Measurements from ENCODE around the gene AKT2. TPM values are rescaled to one million over a fixed set of nuclear protein-coding genes. Genes with fewer than 3 reads are reported as not detected.

AKT2 gene
- total RNA-seq, 1 experiment from 2014 or later = 150 TPM

- Histone ChIP-seq H3T11ph (ENCODE audit: low read length) (no peak overlapping the region), H3K56ac (ENCODE audit: insufficient read length, low read depth, low read length) (no peak overlapping the region), H4K91ac (ENCODE audit: insufficient read length, low read depth, low read length) (no peak overlapping the region)
These were observed 49.7 kb downstream of the AKT2 start for GRCh38 chr19:40235238-40236025.

More at GRCh38 chr19:40235238-40236025, 49.7 kb downstream of the AKT2 start:
- H3K18ac ChIP-seq (ENCODE audit: insufficient read length, low read depth, low read length) = no peak overlapping the region
- H2AFZ ChIP-seq (ENCODE audit: low read length) = no peak overlapping the region
- no peak overlapping the region for H4K8ac ChIP-seq (replicated peaks; ENCODE audit: insufficient read length, low read depth, low read length)
- peak; percentile 60 for DNase-seq
- H3K9ac ChIP-seq (ENCODE audit: extremely low read depth, insufficient read length, low read length) = no peak overlapping the region
- Mint-ChIP-seq H3K27me3 (ENCODE audit: low read depth) (no peaks in the 10 kb centered on the region), H3K27ac (no peak overlapping the region), H3K4me1 (peaks cover 16 to 19% of the 10 kb centered on the region in 2 experiments), H3K9me3 (no peaks in the 10 kb centered on the region), H3K36me3 (ENCODE audit: insufficient read depth in 1 of 3, low read depth in 3 of 3) (peaks cover 7 to 40% (median 36%) of the 10 kb centered on the region in 3 experiments; a peak in 6 of 7 replicates), H3K4me3 (no peak overlapping the region)
- H3K9me3 ChIP-seq (ENCODE audit: control insufficient read depth, low read depth, low read length) = no peaks in the 10 kb centered on the region
- no peak overlapping the region for H2BK20ac ChIP-seq (ENCODE audit: low read depth, low read length, poor library complexity, severe bottlenecking)
- H2BK15ac ChIP-seq (ENCODE audit: low read depth, low read length) = no peak overlapping the region
- H4K5ac ChIP-seq (ENCODE audit: insufficient read length, low read depth, low read length) = no peak overlapping the region
- no peak overlapping the region for H2BK120ac ChIP-seq (ENCODE audit: low read depth, low read length, poor library complexity, severe bottlenecking)
- no peaks in the 10 kb centered on the region for H3K27me3 ChIP-seq (ENCODE audit: insufficient read depth, low read length)
- no peak overlapping the region for H3K27ac ChIP-seq (ENCODE audit: insufficient read length, low read depth, low read length)
- no peak overlapping the region for H3K4me2 ChIP-seq (ENCODE audit: insufficient read depth, insufficient read length, low read length)
- no peaks in the 10 kb centered on the region for H3K79me2 ChIP-seq (ENCODE audit: insufficient read depth, low read length)
- H4K20me1 ChIP-seq (ENCODE audit: control insufficient read depth, insufficient read depth, insufficient read length) = no peaks in the 10 kb centered on the region
- peak; percentile 70 for TF ChIP-seq CTCF (conservative IDR thresholded peaks at IDR 0.05)
- WGBS (ENCODE audit: extremely low coverage, insufficient read length, low lambda C conversion rate) = no CpG with 5 or more reads among the region's 30 CpGs
- no peak overlapping the region for H3K14ac ChIP-seq (ENCODE audit: insufficient read depth, low read length)
- no peak overlapping the region for H3K4ac ChIP-seq (ENCODE audit: low read depth, low read length)
- no peak overlapping the region for H2BK12ac ChIP-seq (ENCODE audit: insufficient read length, low read depth, low read length)
- no peaks in the 10 kb centered on the region for H3K79me1 ChIP-seq (ENCODE audit: insufficient read depth, low read depth, low read length, poor library complexity, severe bottlenecking)
- H3K4me1 ChIP-seq (ENCODE audit: insufficient read depth, low read length) = peaks cover 2% of the 10 kb centered on the region; the same call in 1 of the 2 replicates
- H3K23me2 ChIP-seq (ENCODE audit: insufficient read length, low read depth, low read length, poor library complexity, severe bottlenecking) = no peaks in the 10 kb centered on the region
- no peak overlapping the region for H2AK5ac ChIP-seq (ENCODE audit: insufficient read length, low read length)
- no peak overlapping the region for H3K23ac ChIP-seq (ENCODE audit: insufficient read length, low read depth, low read length)
- H2BK5ac ChIP-seq (ENCODE audit: insufficient read length, low read length) = no peak overlapping the region
